ENCODE results near the gene CCDC197. TPM values are rescaled to one million over a fixed set of nuclear protein-coding genes. Genes with fewer than 3 reads are reported as not detected.

The CCDC197 gene
- total and polyA plus RNA-seq, 9 of the 15 experiments (the other 6 are each of a cell fraction or from before 2014, with no cell fraction given): not detected

- H3K9ac ChIP-seq (ENCODE audit: insufficient read depth in 1 of 2, low read depth in 2 of 2, low read length in 2 of 2): no peak overlapping the region
- H3K36me3 ChIP-seq (ENCODE audit: control insufficient read depth, insufficient read depth, low read length): no peaks in the 10 kb centered on the region
- H3K9me3 ChIP-seq (replicated peaks; ENCODE audit: control insufficient read depth, insufficient read depth, low read depth, low read length): no peaks in the 10 kb centered on the region
- H2AFZ ChIP-seq (ENCODE audit: low read depth, low read length): no peak overlapping the region
- H3K4me3 ChIP-seq: no peak overlapping the region
- FAIRE-seq: no peak
- no peak for ATAC-seq
- POLR2A ChIA-PET: no interaction called here
- H3K27me3 ChIP-seq (ENCODE audit: control insufficient read depth in 2 of 2, insufficient read depth in 2 of 2, low read length in 2 of 2): peaks cover 0 to 13% of the 10 kb centered on the region in 2 experiments; a peak in 1 of 5 replicates
- no TSS peak for BruUV-seq (replicated peaks)
- peaks cover 0 to 3% of the 10 kb centered on the region in 2 experiments; a peak in 1 of 5 replicates for H3K4me1 ChIP-seq (replicated peaks in 1 of 2; ENCODE audit: control insufficient read depth in 2 of 2, insufficient read depth in 2 of 2, low read length in 2 of 2)
- WGBS (ENCODE audit: insufficient coverage, low coverage, missing lambda C conversion rate): 4% methylated on average over 6 of the region's 7 CpGs
- CTCF ChIA-PET (ENCODE audit: low intra/inter-chr PET ratio): no interaction called here
- H3K79me2 ChIP-seq (ENCODE audit: control insufficient read depth, insufficient read depth, low read length): no peaks in the 10 kb centered on the region
- no peak overlapping the region for H3K4me2 ChIP-seq (ENCODE audit: insufficient read depth, low read length)
- TF ChIP-seq KAT8 (IDR thresholded peaks at IDR 0.05; ENCODE audit: low read depth): no peak
- TF ChIP-seq ZNF232 (CRISPR knock-in tag; IDR thresholded peaks at IDR 0.05): no peak
- TF ChIP-seq HEY1 (CRISPR knock-in tag; IDR thresholded peaks at IDR 0.05; ENCODE audit: borderline replicate concordance): no peak
- TF ChIP-seq ZNF140 (CRISPR knock-in tag; IDR thresholded peaks at IDR 0.05): no peak
- no peak for TF ChIP-seq SMARCC2 (IDR thresholded peaks at IDR 0.05; ENCODE audit: low read depth)
- TF ChIP-seq POU5F1 (IDR thresholded peaks at IDR 0.05; ENCODE audit: borderline replicate concordance, low read depth, low read length, partially characterized antibody): no peak
- TF ChIP-seq OTX1 (CRISPR knock-in tag; IDR thresholded peaks at IDR 0.05): no peak
- no peak for TF ChIP-seq HNRNPK (IDR thresholded peaks at IDR 0.05; ENCODE audit: low read depth, low read length, poor library complexity, severe bottlenecking)
- no peak for TF ChIP-seq E2F8 (IDR thresholded peaks at IDR 0.05; ENCODE audit: low read depth, partially characterized antibody)
- TF ChIP-seq NFIX (CRISPR knock-in tag; IDR thresholded peaks at IDR 0.05; ENCODE audit: low read depth): no peak
- TF ChIP-seq NFRKB (IDR thresholded peaks at IDR 0.05; ENCODE audit: low read depth): no peak
- in situ Hi-C loops (cut with MboI): no loop called here
- no peaks in the 10 kb centered on the region for H3K9me1 ChIP-seq (ENCODE audit: control insufficient read depth, insufficient read depth, low read length)
- H4K20me1 ChIP-seq (replicated peaks; ENCODE audit: control insufficient read depth, insufficient read depth, low read length): peaks cover 6% of the 10 kb centered on the region; the same call in 1 of the 2 replicates
- H3K27ac ChIP-seq (ENCODE audit: extremely low read depth, low read depth, low read length): no peak overlapping the region
- intact Hi-C loops (cut with micrococcal nuclease): no loop called here
- DNase-seq (ENCODE audit: extremely low read depth in 1 of 4, low spot score in 3 of 4): no peak
Measured at GRCh38 chr14:94031883-94032279, 34.8 kb downstream of the CCDC197 start.
